Measurements from ENCODE around the gene EPRS1.

Gene EPRS1

GRCh38 chr1:220003610-220004299 is 42.5 kb downstream of the EPRS1 start:
- no CpG with 5 or more reads among the region's 6 CpGs for WGBS (ENCODE audit: insufficient coverage, insufficient read length)

GRCh38 chr1:220003015-220003414 is 43.3 kb downstream of the EPRS1 start:
- no peaks in the 10 kb centered on the region for H3K4me1 ChIP-seq (ENCODE audit: control insufficient read depth, insufficient read depth, low read length)
- no peaks in the 10 kb centered on the region; the same call in 1 of the 2 replicates for H3K36me3 ChIP-seq (ENCODE audit: control insufficient read depth, insufficient read depth, low read length)
- WGBS (ENCODE audit: insufficient coverage, insufficient read length), result no CpG with 5 or more reads among the region's 1 CpG
- H3K9me3 ChIP-seq (ENCODE audit: control insufficient read depth, insufficient read depth, low read length), result no peaks in the 10 kb centered on the region
- no peak overlapping the region for H3K4me3 ChIP-seq (ENCODE audit: low read length)
- H3K27me3 ChIP-seq (ENCODE audit: control insufficient read depth, insufficient read depth, low read length), result no peaks in the 10 kb centered on the region
- no peak for DNase-seq (ENCODE audit: low read depth, low spot score)
- H3K27ac ChIP-seq (ENCODE audit: low read length), result no peak overlapping the region

More at GRCh38 chr1:220003610-220004299, 42.5 kb downstream of the EPRS1 start:
- no peaks in the 10 kb centered on the region for H3K27me3 ChIP-seq (ENCODE audit: control insufficient read depth, insufficient read depth, low read length)
- no peak for DNase-seq (ENCODE audit: low read depth, low spot score)
- no peaks in the 10 kb centered on the region for H3K4me1 ChIP-seq (ENCODE audit: control insufficient read depth, insufficient read depth, low read length)
- no peaks in the 10 kb centered on the region for H3K9me3 ChIP-seq (ENCODE audit: control insufficient read depth, insufficient read depth, low read length)
- H3K36me3 ChIP-seq (ENCODE audit: control insufficient read depth, insufficient read depth, low read length), result no peaks in the 10 kb centered on the region; the same call in 1 of the 2 replicates
- H3K27ac ChIP-seq (ENCODE audit: low read length), result no peak overlapping the region
- H3K4me3 ChIP-seq (ENCODE audit: low read length), result no peak overlapping the region

- peaks cover 2% of the 10 kb centered on the region; the same call in 1 of the 2 replicates for H3K36me3 ChIP-seq (ENCODE audit: control insufficient read depth, insufficient read depth, low read length)
- WGBS (ENCODE audit: insufficient coverage, insufficient read length), result no CpG with 5 or more reads among the region's 4 CpGs
Observed at GRCh38 chr1:220001095-220001501, 45.2 kb downstream of the EPRS1 start.

GRCh38 chr1:219999821-220000220 is 46.5 kb downstream of the EPRS1 start:
- peaks cover 2% of the 10 kb centered on the region; the same call in 1 of the 2 replicates for H3K36me3 ChIP-seq (ENCODE audit: control insufficient read depth, insufficient read depth, low read length)
- H3K27me3 ChIP-seq (ENCODE audit: control insufficient read depth, insufficient read depth, low read length), result no peaks in the 10 kb centered on the region
- no CpG with 5 or more reads among the region's 4 CpGs for WGBS (ENCODE audit: insufficient coverage, insufficient read length)
- H3K4me1 ChIP-seq (ENCODE audit: control insufficient read depth, insufficient read depth, low read length), result no peaks in the 10 kb centered on the region
- no peak for DNase-seq (ENCODE audit: low read depth, low spot score)
- H3K4me3 ChIP-seq (ENCODE audit: low read length), result no peak overlapping the region
- no peak overlapping the region for H3K27ac ChIP-seq (ENCODE audit: low read length)
- no peaks in the 10 kb centered on the region for H3K9me3 ChIP-seq (ENCODE audit: control insufficient read depth, insufficient read depth, low read length)

More at GRCh38 chr1:220001095-220001501, 45.2 kb downstream of the EPRS1 start:
- no peaks in the 10 kb centered on the region for H3K9me3 ChIP-seq (ENCODE audit: control insufficient read depth, insufficient read depth, low read length)
- H3K27ac ChIP-seq (ENCODE audit: low read length), result no peak overlapping the region
- DNase-seq (ENCODE audit: low read depth, low spot score), result no peak
- no peaks in the 10 kb centered on the region for H3K27me3 ChIP-seq (ENCODE audit: control insufficient read depth, insufficient read depth, low read length)
- H3K4me3 ChIP-seq (ENCODE audit: low read length), result no peak overlapping the region
- no peaks in the 10 kb centered on the region for H3K4me1 ChIP-seq (ENCODE audit: control insufficient read depth, insufficient read depth, low read length)

Measured in iPS DF 6.9 (cell line).